ENCODE results near the gene ARHGAP22.

DNA sequence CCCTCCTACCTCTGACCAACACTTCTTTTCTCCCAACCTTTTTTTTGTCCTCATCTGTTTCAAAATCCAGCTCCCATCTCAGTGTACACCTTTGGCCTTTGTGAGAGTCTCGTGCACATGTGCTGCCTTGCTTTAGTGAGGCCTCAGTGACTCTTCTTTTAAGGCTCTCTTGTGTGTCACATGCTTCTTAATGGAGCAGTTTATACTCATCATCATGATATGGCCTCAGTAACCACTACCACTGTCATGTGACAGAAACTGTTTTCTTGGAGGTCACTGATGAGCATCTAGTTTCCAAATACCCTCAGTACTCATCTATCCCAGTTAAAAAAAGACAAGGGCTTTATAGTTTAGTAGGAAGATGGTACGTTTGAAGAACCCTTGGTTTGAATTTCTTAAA, 8.1 kb upstream of the ARHGAP22 start:
- no peak for TF ChIP-seq CTCF (IDR thresholded peaks at IDR 0.05)
- TF ChIP-seq POLR2A (IDR thresholded peaks at IDR 0.05) = no peak

Measured in heart left ventricle (tissue), 13 donors.